Fibroblast of lung (primary cell): ENCODE results near the gene ATP8A2. TPM values are rescaled to one million over a fixed set of nuclear protein-coding genes. Genes with fewer than 3 reads are reported as not detected.

Experiments
- DNase-seq, 2 donors: peaks; one replicate each; pipeline versions ENCODE4 v3.0.0 to v3.0.0-alpha.2; 2010; ENCODE audit warnings: low read depth in 2 of 2
- H2AFZ ChIP-seq: 2 replicates; pipeline ENCODE4 v1.5.1; 2012; ENCODE audit warnings: low read length, control low read depth, inconsistent platforms
- H3K27ac ChIP-seq: 2 replicates; pipeline ENCODE4 v1.5.1; 2011; ENCODE audit warnings: low read length, control low read depth; ENCODE audit not compliant: insufficient read depth
- H3K27me3 ChIP-seq: 2 replicates; pipeline ENCODE4 v1.5.1; 2011; ENCODE audit warnings: mild to moderate bottlenecking, low read length; ENCODE audit not compliant: control insufficient read depth, insufficient read depth
- H3K36me3 ChIP-seq: 2 replicates; pipeline ENCODE4 v1.5.1; 2011; ENCODE audit warnings: low read length; ENCODE audit not compliant: control insufficient read depth, insufficient read depth
- H3K4me1 ChIP-seq: 2 replicates; pipeline ENCODE4 v1.5.1; 2011; ENCODE audit warnings: low read length; ENCODE audit not compliant: control insufficient read depth, insufficient read depth; ENCODE audit errors: extremely low read depth
- H3K4me2 ChIP-seq: 2 replicates; pipeline ENCODE4 v1.5.1; 2011; ENCODE audit warnings: low read length, control low read depth; ENCODE audit not compliant: insufficient read depth; ENCODE audit errors: extremely low read depth
- H3K4me3 ChIP-seq, 4 experiments: fragments of 200-600 bp in 1 of 4; sonication (generic) in 1 of 4; replicated peaks in 1 of 4; 2 replicates each; pipeline ENCODE4 v1.5.1; 2011 to 2016; ENCODE audit warnings: low read length in 4 of 4, low read depth in 3 of 4, mild to moderate bottlenecking in 3 of 4, control low read depth in 2 of 4, inconsistent platforms in 1 of 4, mixed read lengths in 1 of 4; ENCODE audit not compliant: insufficient read depth in 1 of 4; ENCODE audit errors: control extremely low read depth in 1 of 4
- H3K79me2 ChIP-seq: 2 replicates; pipeline ENCODE4 v1.5.1; 2012; ENCODE audit warnings: mild to moderate bottlenecking, low read length, inconsistent platforms; ENCODE audit not compliant: control insufficient read depth, insufficient read depth
- H3K9ac ChIP-seq: 2 replicates; pipeline ENCODE4 v1.5.1; 2011; ENCODE audit warnings: mild to moderate bottlenecking, low read length, control low read depth; ENCODE audit not compliant: insufficient read depth
- H3K9me3 ChIP-seq: 2 replicates; pipeline ENCODE4 v1.5.1; 2012; ENCODE audit warnings: low read depth, low read length; ENCODE audit not compliant: control insufficient read depth, insufficient read depth
- H4K20me1 ChIP-seq: 2 replicates; pipeline ENCODE4 v1.5.1; 2011; ENCODE audit warnings: low read length; ENCODE audit not compliant: control insufficient read depth, insufficient read depth; ENCODE audit errors: extremely low read depth
- EZH2 ChIP-seq: IDR thresholded peaks from 2 replicates; pipeline ENCODE4 v1.5.1; 2012; ENCODE audit warnings: low read length, control low read depth, mild to moderate bottlenecking; ENCODE audit errors: missing control alignments
- polyA plus RNA-seq, 2 donors: library from polyadenylated mRNA; depleted of rRNA in 1 of 2; stranded (reverse) in 1 of 2; unstranded in 1 of 2; fragments of >200 nt; gene quantifications; 2 replicates each; pipeline ENCODE4 v1.2.1, GENCODE V29; 2011 to 2012; ENCODE audit warnings: missing spikeins in 1 of 2
- total RNA-seq: library from RNA; depleted of rRNA; stranded (reverse); fragments of >200 nt; gene quantifications from 2 replicates; pipeline ENCODE4 v1.2.1, GENCODE V29; 2014
- TF ChIP-seq, protein P1 (sequence below), 2 donors: IDR thresholded peaks in 1 of 2; conservative IDR thresholded peaks in 1 of 2; 1 replicate in 1 of 2; 2 replicates in 1 of 2; pipeline ENCODE4 v1.5.1; 2011 to 2012; ENCODE audit warnings: low read length in 2 of 2, control low read depth in 1 of 2, inconsistent platforms in 1 of 2, low read depth in 1 of 2, mild to moderate bottlenecking in 1 of 2

ATP8A2 gene
- total and polyA plus RNA-seq, 2 donors (not counting 1 experiment from before 2014, with no cell fraction given): under 0.01 to 0.01 TPM

DNA sequence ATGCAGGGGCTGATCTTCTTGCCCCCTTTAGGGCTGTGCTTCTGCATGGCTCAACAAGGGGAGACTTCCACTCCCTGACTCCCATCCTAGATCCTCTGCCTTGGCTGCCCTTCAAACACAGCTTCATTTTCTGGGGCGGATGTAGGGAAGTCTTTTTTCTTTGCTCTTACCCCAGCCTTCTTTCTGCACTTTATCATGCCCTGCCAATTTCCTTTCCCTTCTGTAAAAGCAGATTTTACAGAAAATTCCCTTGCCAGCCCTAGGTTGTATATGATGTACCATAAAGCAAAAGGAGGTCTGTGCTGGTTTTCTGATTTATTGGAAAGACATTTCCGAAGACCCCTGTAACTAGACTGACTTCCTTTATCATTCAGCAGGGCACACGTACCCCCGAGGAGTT lies 396.6 kb downstream of the ATP8A2 start:
- H3K9ac ChIP-seq: no peak overlapping the region

DNA sequence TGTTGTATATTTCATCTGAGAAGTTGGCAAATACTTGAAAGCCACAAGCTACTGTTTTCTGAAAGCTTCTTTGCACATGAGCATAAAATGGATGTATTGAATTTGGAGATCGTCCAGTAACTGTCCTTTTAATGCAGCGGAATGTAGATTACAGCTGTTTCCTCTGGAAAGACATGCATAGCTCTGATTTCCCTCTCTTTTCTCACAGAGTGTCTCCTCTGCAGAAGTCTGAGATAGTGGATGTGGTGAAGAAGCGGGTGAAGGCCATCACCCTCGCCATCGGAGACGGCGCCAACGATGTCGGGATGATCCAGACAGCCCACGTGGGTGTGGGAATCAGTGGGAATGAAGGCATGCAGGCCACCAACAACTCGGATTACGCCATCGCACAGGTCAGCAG lies 397.1 kb downstream of the ATP8A2 start:
- no peak overlapping the region for H3K27ac ChIP-seq
- no peak overlapping the region for H3K9ac ChIP-seq
- H3K4me1 ChIP-seq: no peaks in the 10 kb centered on the region
- no peak overlapping the region for H3K4me2 ChIP-seq
- TF ChIP-seq, protein P1, sequence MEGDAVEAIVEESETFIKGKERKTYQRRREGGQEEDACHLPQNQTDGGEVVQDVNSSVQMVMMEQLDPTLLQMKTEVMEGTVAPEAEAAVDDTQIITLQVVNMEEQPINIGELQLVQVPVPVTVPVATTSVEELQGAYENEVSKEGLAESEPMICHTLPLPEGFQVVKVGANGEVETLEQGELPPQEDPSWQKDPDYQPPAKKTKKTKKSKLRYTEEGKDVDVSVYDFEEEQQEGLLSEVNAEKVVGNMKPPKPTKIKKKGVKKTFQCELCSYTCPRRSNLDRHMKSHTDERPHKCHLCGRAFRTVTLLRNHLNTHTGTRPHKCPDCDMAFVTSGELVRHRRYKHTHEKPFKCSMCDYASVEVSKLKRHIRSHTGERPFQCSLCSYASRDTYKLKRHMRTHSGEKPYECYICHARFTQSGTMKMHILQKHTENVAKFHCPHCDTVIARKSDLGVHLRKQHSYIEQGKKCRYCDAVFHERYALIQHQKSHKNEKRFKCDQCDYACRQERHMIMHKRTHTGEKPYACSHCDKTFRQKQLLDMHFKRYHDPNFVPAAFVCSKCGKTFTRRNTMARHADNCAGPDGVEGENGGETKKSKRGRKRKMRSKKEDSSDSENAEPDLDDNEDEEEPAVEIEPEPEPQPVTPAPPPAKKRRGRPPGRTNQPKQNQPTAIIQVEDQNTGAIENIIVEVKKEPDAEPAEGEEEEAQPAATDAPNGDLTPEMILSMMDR (conservative IDR thresholded peaks at IDR 0.05 in 1 of 2, IDR thresholded peaks at IDR 0.05 in 1 of 2; ENCODE audit: low read depth in 1 of 2, low read length in 2 of 2): no peak
- no peak for TF ChIP-seq EZH2
- no peaks in the 10 kb centered on the region for H3K9me3 ChIP-seq
- H3K4me3 ChIP-seq: no peak overlapping the region
- H3K36me3 ChIP-seq: no peaks in the 10 kb centered on the region
- peak; percentile 31 to 79 for DNase-seq
- H3K79me2 ChIP-seq: no peaks in the 10 kb centered on the region
- H3K27me3 ChIP-seq: peaks cover 7% of the 10 kb centered on the region
- H2AFZ ChIP-seq: no peak overlapping the region
- H4K20me1 ChIP-seq: no peaks in the 10 kb centered on the region

More for the DNA sequence above, 396.6 kb downstream of the ATP8A2 start:
- DNase-seq: no peak
- Histone ChIP-seq H3K4me1 (no peaks in the 10 kb centered on the region), H3K4me2 (no peak overlapping the region), H3K36me3 (no peaks in the 10 kb centered on the region), H3K27me3 (peaks cover 7% of the 10 kb centered on the region), H2AFZ (no peak overlapping the region), H3K4me3 (no peak overlapping the region), H4K20me1 (no peaks in the 10 kb centered on the region), H3K27ac (no peak overlapping the region), H3K79me2 (no peaks in the 10 kb centered on the region), H3K9me3 (no peaks in the 10 kb centered on the region)
- TF ChIP-seq, protein P1 (conservative IDR thresholded peaks at IDR 0.05 in 1 of 2, IDR thresholded peaks at IDR 0.05 in 1 of 2; ENCODE audit: low read depth in 1 of 2, low read length in 2 of 2): no peak
- no peak for TF ChIP-seq EZH2

DNA sequence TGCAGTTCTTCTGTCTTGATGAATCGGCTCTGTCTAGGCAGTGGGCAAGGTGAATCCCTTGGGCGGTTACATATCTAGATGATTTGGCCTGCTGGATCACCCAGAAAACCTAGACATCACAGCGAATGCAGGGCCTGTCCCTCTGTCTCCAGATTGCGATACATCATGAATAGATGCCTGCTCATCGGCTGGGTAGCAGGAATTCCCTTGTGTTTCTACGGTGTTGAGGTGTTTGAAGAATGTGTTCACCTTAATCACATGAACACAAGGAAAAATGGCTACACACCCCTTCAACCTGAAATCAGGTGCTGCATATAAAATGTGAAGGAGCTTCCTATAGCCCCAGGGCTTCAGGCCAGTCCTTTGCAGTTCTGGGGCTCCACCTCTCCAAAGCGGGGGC lies 398.8 kb downstream of the ATP8A2 start:
- Histone ChIP-seq H3K9ac (no peak overlapping the region), H3K4me2 (no peak overlapping the region), H4K20me1 (no peaks in the 10 kb centered on the region), H3K4me1 (no peaks in the 10 kb centered on the region), H3K27me3 (peaks cover 7% of the 10 kb centered on the region), H3K9me3 (no peaks in the 10 kb centered on the region), H3K27ac (no peak overlapping the region), H3K4me3 (no peak overlapping the region), H2AFZ (no peak overlapping the region), H3K79me2 (no peaks in the 10 kb centered on the region), H3K36me3 (no peaks in the 10 kb centered on the region)
- TF ChIP-seq, protein P1 (conservative IDR thresholded peaks at IDR 0.05 in 1 of 2, IDR thresholded peaks at IDR 0.05 in 1 of 2; ENCODE audit: low read depth in 1 of 2, low read length in 2 of 2): no peak
- TF ChIP-seq EZH2: no peak
- DNase-seq: no peak
